ENCODE results near the gene PSMB5. TPM values are rescaled to one million over a fixed set of nuclear protein-coding genes. Genes with fewer than 3 reads are reported as not detected.
A peak's percentile ranks its signal among the peaks of the same experiment; 100 is the strongest.

Gene PSMB5
- total and polyA plus RNA-seq, 9 of the 15 experiments (the other 6 are each of a cell fraction or from before 2014, with no cell fraction given), result 198 to 1,870 (median 269) TPM

GRCh38 chr14:23057757-23058653, 23.3 kb upstream of the PSMB5 start (continued):
- no peak for TF ChIP-seq TCFL5 (CRISPR knock-in tag; conservative IDR thresholded peaks at IDR 0.05)
- no peak for TF ChIP-seq IRF1 (CRISPR knock-in tag; IDR thresholded peaks at IDR 0.05; ENCODE audit: borderline replicate concordance)
- TF ChIP-seq TRIM28 (IDR thresholded peaks at IDR 0.05), result 0 out of 2 replicates have a peak, but pooled peaks have one; percentile 38
- TF ChIP-seq RNF219 (CRISPR knock-in tag; IDR thresholded peaks at IDR 0.05), result no peak
- no peak for TF ChIP-seq ZNF77 (CRISPR knock-in tag; IDR thresholded peaks at IDR 0.05)
- TF ChIP-seq TEAD1 (CRISPR knock-in tag; IDR thresholded peaks at IDR 0.05), result peak in 1 of 2 experiments; percentile 32; a peak in 1 of 4 replicates
- no peak for TF ChIP-seq ZNF232 (CRISPR knock-in tag; IDR thresholded peaks at IDR 0.05)
- no peak for TF ChIP-seq ZNF79 (CRISPR knock-in tag; IDR thresholded peaks at IDR 0.05; ENCODE audit: low read depth)
- no peak for TF ChIP-seq FOXM1 (IDR thresholded peaks at IDR 0.05; ENCODE audit: low read depth)
- no peak for TF ChIP-seq FOXM1 (CRISPR knock-in tag; IDR thresholded peaks at IDR 0.05; ENCODE audit: low read depth)
- no peak for TF ChIP-seq HNRNPH1 (optimal IDR thresholded peaks at IDR 0.05; ENCODE audit: low read depth, low read length)
- TF ChIP-seq ATF7 (IDR thresholded peaks at IDR 0.05), result peak; percentile 52
- TF ChIP-seq NCOR1 (IDR thresholded peaks at IDR 0.05), result 0 out of 2 replicates have a peak, but pooled peaks have one; percentile 22
- peak; percentile 61 for TF ChIP-seq POLR2B (IDR thresholded peaks at IDR 0.05; ENCODE audit: low read depth, partially characterized antibody)
- no peak for TF ChIP-seq JUNB (CRISPR knock-in tag; conservative IDR thresholded peaks at IDR 0.05)
- TF ChIP-seq MYBL2 (IDR thresholded peaks at IDR 0.05; ENCODE audit: low read depth), result no peak
- TF ChIP-seq MYBL2 (CRISPR knock-in tag; IDR thresholded peaks at IDR 0.05; ENCODE audit: borderline replicate concordance), result no peak
- TF ChIP-seq SMC3 (conservative IDR thresholded peaks at IDR 0.05; ENCODE audit: insufficient read depth, low read depth, low read length), result peak; percentile 98
